ENCODE results near the gene PEPD.

PEPD gene

DNA sequence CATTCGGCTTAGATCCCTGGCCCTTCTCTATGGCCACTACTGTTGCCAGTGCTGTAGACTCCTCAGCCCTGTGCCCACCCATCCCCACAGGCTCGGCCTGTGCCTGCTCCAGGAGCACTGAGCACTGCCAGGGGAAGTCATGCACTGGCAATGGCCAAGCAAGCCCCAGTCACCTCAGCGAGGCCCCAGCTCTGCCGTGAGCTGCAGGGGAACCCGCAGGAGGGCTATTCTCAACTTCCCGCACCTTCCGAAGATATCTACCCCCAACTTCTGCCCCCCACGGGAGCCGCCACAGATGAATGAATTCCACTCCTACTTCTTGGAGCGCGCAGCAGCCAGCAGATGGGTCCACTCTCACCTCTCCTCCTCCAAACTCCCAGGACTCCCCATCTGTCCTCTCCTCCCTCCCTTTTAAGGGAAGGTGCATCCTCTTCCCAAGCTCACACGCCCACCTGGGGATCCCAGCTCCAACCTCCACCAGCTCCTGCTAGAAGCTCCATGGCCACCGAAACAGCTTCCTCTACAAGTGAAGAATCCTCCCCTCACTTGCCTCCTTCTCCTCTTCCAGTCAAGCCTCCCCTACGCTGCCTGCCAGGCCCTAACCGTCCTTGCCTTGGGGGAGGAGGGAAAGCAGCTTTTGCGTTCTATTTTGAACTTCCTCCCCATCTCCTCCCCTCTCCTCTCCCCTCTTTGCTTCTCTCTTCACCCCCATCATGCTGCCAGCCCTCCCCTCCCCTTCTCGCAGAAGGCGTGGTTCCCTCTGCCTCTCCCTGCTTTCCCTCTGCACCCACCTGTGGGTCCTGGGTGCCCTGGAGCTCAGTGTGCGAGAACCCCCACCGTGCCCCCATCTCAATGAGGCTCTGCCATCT lies 52.2 kb downstream of the PEPD start:
- CTCF ChIA-PET, result no interaction called here
- TF ChIP-seq, protein P1, sequence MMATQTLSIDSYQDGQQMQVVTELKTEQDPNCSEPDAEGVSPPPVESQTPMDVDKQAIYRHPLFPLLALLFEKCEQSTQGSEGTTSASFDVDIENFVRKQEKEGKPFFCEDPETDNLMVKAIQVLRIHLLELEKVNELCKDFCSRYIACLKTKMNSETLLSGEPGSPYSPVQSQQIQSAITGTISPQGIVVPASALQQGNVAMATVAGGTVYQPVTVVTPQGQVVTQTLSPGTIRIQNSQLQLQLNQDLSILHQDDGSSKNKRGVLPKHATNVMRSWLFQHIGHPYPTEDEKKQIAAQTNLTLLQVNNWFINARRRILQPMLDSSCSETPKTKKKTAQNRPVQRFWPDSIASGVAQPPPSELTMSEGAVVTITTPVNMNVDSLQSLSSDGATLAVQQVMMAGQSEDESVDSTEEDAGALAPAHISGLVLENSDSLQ (IDR thresholded peaks at IDR 0.05), result no peak
- TF ChIP-seq CTBP1 (IDR thresholded peaks at IDR 0.05; ENCODE audit: borderline replicate concordance) (no peak), FOXM1 (IDR thresholded peaks at IDR 0.05; ENCODE audit: borderline replicate concordance) (no peak), LEF1 (IDR thresholded peaks at IDR 0.05; ENCODE audit: borderline replicate concordance) (no peak), SUZ12 (IDR thresholded peaks at IDR 0.05) (no peak)
- no peak for DNase-seq (ENCODE audit: extremely low spot score)
- POLR2A ChIA-PET, result no interaction called here

DNA sequence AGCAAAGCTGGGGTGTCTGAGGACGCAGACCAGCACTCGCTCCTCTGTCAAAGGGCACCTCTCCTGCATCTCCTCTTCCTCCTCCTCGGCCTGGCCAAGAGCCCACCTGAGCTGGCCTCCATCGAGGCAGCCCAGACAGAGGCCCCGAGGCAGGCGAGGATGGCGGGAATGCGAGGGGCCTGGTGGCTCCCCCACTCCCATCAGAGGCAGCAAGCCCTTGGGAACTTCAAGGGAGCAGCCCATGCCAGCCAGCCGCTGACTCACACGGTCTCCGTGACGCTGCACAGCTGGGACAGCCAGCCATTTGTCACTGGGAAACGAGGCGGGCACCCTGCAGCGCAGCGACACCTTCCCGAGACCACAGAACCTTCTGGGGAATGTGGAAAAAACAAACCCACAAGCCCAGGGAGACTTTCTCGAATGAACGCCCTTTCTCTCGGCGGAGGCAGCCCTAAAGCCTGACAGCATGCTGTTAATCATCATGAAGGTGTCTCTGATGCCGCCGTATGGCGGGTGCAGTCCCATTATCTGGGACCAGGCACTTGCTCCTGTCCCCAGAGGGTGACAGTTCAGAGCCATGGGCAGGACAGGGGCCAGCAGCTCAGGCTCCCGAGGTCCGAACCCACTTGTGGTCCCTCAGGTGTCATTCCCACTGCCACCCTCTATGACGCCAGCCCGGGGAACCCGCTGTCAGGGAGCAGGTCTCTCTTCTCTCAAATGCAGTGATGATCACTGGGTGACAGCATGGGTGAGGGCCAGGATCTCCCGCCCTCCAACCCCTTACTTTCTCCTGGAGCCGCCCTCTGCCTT lies 53.0 kb downstream of the PEPD start:
- no peak for DNase-seq (ENCODE audit: extremely low spot score)
- TF ChIP-seq FOXA1 (IDR thresholded peaks at IDR 0.05) (no peak), SUZ12 (IDR thresholded peaks at IDR 0.05) (no peak)
- ChIA-PET POLR2A (no interaction called here), CTCF (no interaction called here)

DNA sequence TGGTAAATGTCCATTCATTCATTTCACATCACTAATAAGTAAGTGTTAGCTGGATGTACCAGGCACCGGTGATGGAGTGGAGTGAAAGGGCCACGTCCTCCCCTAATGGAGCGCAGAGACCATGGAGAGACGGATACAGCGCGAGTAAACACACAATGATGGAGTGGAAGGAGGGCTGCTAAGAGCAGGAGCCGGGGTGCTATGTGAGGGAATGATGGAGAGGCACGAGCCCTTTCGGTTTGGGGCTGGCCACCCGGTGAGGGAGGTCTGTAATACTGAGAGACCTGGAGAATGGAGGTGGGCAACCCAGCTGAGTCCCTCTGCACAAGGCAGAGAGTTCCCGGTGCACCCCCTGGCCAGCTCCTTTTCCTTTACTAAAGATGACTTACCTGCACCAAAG lies 53.7 kb downstream of the PEPD start:
- ChIA-PET CTCF (no interaction called here), POLR2A (no interaction called here)
- DNase-seq (ENCODE audit: extremely low spot score), result no peak
- TF ChIP-seq FOXM1 (IDR thresholded peaks at IDR 0.05; ENCODE audit: borderline replicate concordance), result no peak
- no peak for TF ChIP-seq FOXK2 (IDR thresholded peaks at IDR 0.05)
- no peak for TF ChIP-seq L3MBTL2 (conservative IDR thresholded peaks at IDR 0.05)
- TF ChIP-seq ELF4 (IDR thresholded peaks at IDR 0.05), result no peak
- TF ChIP-seq SP1 (IDR thresholded peaks at IDR 0.05), result no peak
- no peak for TF ChIP-seq TARDBP (IDR thresholded peaks at IDR 0.05)
- no peak for TF ChIP-seq CTBP1 (IDR thresholded peaks at IDR 0.05; ENCODE audit: borderline replicate concordance)
- no peak for TF ChIP-seq HDGF (IDR thresholded peaks at IDR 0.05; ENCODE audit: borderline replicate concordance)
- TF ChIP-seq ARNT (IDR thresholded peaks at IDR 0.05), result no peak
- no peak for TF ChIP-seq LEF1 (IDR thresholded peaks at IDR 0.05; ENCODE audit: borderline replicate concordance)
- TF ChIP-seq, protein P1 (IDR thresholded peaks at IDR 0.05), result no peak
- no peak for TF ChIP-seq BHLHE40 (IDR thresholded peaks at IDR 0.05; ENCODE audit: borderline replicate concordance)

DNA sequence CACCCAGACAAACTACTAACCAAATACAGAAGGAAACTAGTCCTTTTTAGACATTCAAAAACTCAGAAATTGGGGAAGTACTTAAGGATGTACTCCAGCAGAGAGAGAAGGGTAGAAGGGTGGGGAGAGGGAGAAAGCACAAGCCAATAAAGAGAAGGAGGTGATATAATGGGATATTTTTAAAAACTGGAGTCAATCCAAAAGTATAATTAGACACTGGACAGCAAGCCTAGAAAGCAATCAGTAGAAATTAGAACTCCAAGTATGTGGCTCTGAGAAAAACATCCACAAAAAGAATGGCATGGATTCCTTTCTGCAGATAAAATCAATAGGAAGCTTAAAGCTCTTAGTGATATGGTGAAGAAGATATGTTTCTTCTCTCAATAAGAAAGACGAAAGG lies 55.8 kb downstream of the PEPD start:
- DNase-seq (ENCODE audit: extremely low spot score), result no peak
- TF ChIP-seq, protein P1 (IDR thresholded peaks at IDR 0.05), result no peak
- TF ChIP-seq ARNT (IDR thresholded peaks at IDR 0.05), result no peak
- TF ChIP-seq BHLHE40 (IDR thresholded peaks at IDR 0.05; ENCODE audit: borderline replicate concordance), result no peak
- TF ChIP-seq FOXA1 (IDR thresholded peaks at IDR 0.05), result no peak
- no peak for TF ChIP-seq NFRKB (IDR thresholded peaks at IDR 0.05)
- TF ChIP-seq L3MBTL2 (conservative IDR thresholded peaks at IDR 0.05), result no peak
- TF ChIP-seq SUZ12 (IDR thresholded peaks at IDR 0.05), result no peak
- TF ChIP-seq CTBP1 (IDR thresholded peaks at IDR 0.05; ENCODE audit: borderline replicate concordance), result no peak
- TF ChIP-seq ELF4 (IDR thresholded peaks at IDR 0.05), result no peak
- TF ChIP-seq TARDBP (IDR thresholded peaks at IDR 0.05), result no peak
- TF ChIP-seq FOXK2 (IDR thresholded peaks at IDR 0.05), result no peak
- no peak for TF ChIP-seq ZNF384 (IDR thresholded peaks at IDR 0.05)
- no peak for TF ChIP-seq FOXM1 (IDR thresholded peaks at IDR 0.05; ENCODE audit: borderline replicate concordance)
- TF ChIP-seq LEF1 (IDR thresholded peaks at IDR 0.05; ENCODE audit: borderline replicate concordance), result no peak
- no peak for TF ChIP-seq SP1 (IDR thresholded peaks at IDR 0.05)
- TF ChIP-seq HDGF (IDR thresholded peaks at IDR 0.05; ENCODE audit: borderline replicate concordance), result no peak
- ChIA-PET CTCF (no interaction called here), POLR2A (no interaction called here)

DNA sequence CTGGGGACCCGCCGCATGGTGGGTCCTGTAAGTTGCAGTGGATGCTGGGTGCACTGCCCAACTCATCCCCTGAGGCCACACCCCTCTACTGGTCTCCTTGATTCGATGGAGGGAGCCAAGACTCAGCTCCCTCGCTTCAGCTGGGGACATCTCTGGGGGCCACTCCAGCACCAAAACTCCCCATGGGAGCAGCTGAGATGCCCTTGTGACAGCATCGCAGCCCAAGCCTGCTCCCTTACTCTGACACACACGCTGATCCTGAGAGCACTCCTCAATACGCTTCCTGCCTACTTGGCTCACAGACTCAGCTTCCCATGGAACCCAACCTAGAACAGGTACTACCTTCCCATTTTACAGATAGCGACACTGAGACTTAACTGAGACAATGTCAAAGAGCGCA lies 56.2 kb downstream of the PEPD start:
- CTCF ChIA-PET, result no interaction called here
- POLR2A ChIA-PET, result no interaction called here
- TF ChIP-seq, protein P1 (IDR thresholded peaks at IDR 0.05), result no peak
- no peak for DNase-seq (ENCODE audit: extremely low spot score)

DNA sequence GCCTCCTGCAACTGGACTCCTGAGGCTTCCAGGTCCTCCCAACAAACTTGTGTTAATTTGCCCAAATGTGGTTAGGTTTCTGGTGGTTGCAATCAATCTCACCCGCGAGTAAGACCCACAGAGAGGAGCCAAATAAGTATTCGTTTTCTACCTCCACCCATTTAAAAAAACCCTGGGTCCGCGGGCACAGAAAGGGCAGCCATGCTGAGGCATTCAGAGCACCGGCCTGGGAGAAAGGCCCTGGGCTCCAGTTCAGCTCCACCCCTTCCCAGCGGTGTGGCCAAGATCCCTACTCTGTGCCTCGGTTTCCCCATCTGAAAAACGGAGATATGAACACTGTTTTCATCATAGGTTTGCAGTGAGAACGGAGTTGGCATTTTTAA lies 56.9 kb downstream of the PEPD start:
- TF ChIP-seq ARNT (IDR thresholded peaks at IDR 0.05) (no peak), SUZ12 (IDR thresholded peaks at IDR 0.05) (no peak), LEF1 (IDR thresholded peaks at IDR 0.05; ENCODE audit: borderline replicate concordance) (no peak), HDGF (IDR thresholded peaks at IDR 0.05; ENCODE audit: borderline replicate concordance) (no peak), L3MBTL2 (conservative IDR thresholded peaks at IDR 0.05) (no peak), FOXM1 (IDR thresholded peaks at IDR 0.05; ENCODE audit: borderline replicate concordance) (no peak), SP1 (IDR thresholded peaks at IDR 0.05) (no peak), ELF4 (IDR thresholded peaks at IDR 0.05) (no peak), TARDBP (IDR thresholded peaks at IDR 0.05) (no peak), ZNF384 (IDR thresholded peaks at IDR 0.05) (no peak), CTBP1 (IDR thresholded peaks at IDR 0.05; ENCODE audit: borderline replicate concordance) (no peak), BHLHE40 (IDR thresholded peaks at IDR 0.05; ENCODE audit: borderline replicate concordance) (no peak), FOXK2 (IDR thresholded peaks at IDR 0.05) (no peak), NFRKB (IDR thresholded peaks at IDR 0.05) (no peak), FOXA1 (IDR thresholded peaks at IDR 0.05) (no peak)
- TF ChIP-seq, protein P1 (IDR thresholded peaks at IDR 0.05), result no peak
- ChIA-PET POLR2A (no interaction called here), CTCF (interaction anchor here (0.5 kb wide), 1 partner anchor 14 kb away, joined by 5 read pairs; no protein-coding TSS in a partner anchor)
- DNase-seq (ENCODE audit: extremely low spot score), result no peak

All from HEK293T (cell line).